Adipocyte (in vitro differentiated cells): ENCODE data around the gene TMEM86A.

Source experiments
- DNase-seq: peaks from one replicate; pipeline ENCODE4 v3.0.0-alpha.2; 2015; ENCODE audit warnings: low read depth
- H3K27me3 ChIP-seq: replicated peaks from 2 replicates; pipeline ENCODE4 v1.7.0; 2013; ENCODE audit warnings: mild to moderate bottlenecking, low read length, moderate library complexity; ENCODE audit not compliant: control insufficient read depth, insufficient read depth
- H3K36me3 ChIP-seq: 2 replicates; pipeline ENCODE4 v1.7.0; 2013; ENCODE audit warnings: low read length, mild to moderate bottlenecking, moderate library complexity; ENCODE audit not compliant: control insufficient read depth, insufficient read depth, severe bottlenecking
- H3K4me1 ChIP-seq: 2 replicates; pipeline ENCODE4 v1.7.0; 2013; ENCODE audit warnings: mild to moderate bottlenecking, low read length, moderate library complexity; ENCODE audit not compliant: control insufficient read depth, insufficient read depth
- H3K4me3 ChIP-seq: 2 replicates; pipeline ENCODE4 v1.7.0; 2013; ENCODE audit warnings: mild to moderate bottlenecking, low read length, moderate library complexity
- H3K9ac ChIP-seq: 2 replicates; pipeline ENCODE4 v1.7.0; 2013; ENCODE audit warnings: mild to moderate bottlenecking, low read length, moderate library complexity
- H3K9me3 ChIP-seq: 2 replicates; pipeline ENCODE4 v1.7.0; 2013; ENCODE audit warnings: mild to moderate bottlenecking, low read length, moderate library complexity; ENCODE audit not compliant: control insufficient read depth

The TMEM86A gene

GRCh38 chr11:18743900-18744514, 45.4 kb downstream of the TMEM86A start:
- Histone ChIP-seq H3K9me3 (no peaks in the 10 kb centered on the region), H3K9ac (no peak overlapping the region), H3K4me1 (no peaks in the 10 kb centered on the region), H3K27me3 (peaks cover 17% of the 10 kb centered on the region), H3K4me3 (no peak overlapping the region), H3K36me3 (no peaks in the 10 kb centered on the region)
- DNase-seq, result no peak

DNA sequence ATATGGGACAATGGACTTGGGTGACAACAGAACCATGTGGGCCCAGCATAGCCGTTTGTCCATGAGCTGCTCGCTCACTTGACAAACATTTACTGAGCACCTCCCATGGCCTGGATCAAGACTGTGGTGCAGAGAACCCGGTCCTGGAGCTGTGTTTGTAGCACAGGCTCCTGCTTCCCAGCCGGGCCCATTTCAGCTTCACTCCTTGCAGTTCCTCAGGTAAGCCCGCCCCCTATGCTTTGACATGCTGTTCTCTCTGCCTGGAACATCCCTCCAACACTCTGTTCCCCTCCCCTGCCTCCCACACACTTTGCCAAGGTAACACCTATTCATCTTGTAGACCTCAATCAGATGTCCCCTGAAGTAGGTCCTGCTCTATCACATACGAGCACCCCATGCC, 46.7 kb downstream of the TMEM86A start:
- H3K9me3 ChIP-seq, result no peaks in the 10 kb centered on the region
- no peak for DNase-seq
- H3K4me1 ChIP-seq, result peaks cover 7% of the 10 kb centered on the region
- no peak overlapping the region for H3K9ac ChIP-seq
- no peak overlapping the region for H3K4me3 ChIP-seq
- no peaks in the 10 kb centered on the region for H3K36me3 ChIP-seq
- H3K27me3 ChIP-seq, result peaks cover 17% of the 10 kb centered on the region

DNA sequence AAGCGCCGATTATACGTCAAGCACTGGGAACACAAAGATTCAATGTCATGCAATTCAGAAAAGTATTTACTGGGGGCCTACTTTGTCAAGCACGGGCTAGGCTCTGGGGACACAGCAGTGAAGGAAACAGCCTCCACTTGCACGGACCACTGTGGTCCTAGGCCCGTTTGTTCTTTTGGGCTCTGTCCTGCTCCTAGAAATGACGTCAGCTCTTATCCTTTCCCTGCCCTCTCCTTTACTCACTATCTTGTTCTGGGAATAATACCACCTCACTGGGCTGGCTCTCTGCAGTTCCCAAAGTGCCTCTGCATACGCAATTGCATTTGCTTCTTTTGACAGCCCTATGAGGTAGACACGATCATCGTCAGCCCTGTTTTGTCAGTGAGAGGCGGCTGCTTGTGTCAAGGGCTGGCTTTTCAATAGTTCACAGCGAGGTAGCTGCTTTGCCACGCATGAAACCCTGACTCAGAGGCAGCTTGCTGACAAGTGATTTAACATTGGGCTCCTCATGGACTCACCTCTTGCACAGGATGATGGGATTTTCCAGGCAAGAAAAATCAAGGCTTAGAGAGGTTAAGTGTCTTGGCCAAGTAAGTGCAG, 50.3 kb downstream of the TMEM86A start:
- no peak for DNase-seq
- H3K4me3 ChIP-seq, result no peak overlapping the region
- H3K4me1 ChIP-seq, result peaks cover 7% of the 10 kb centered on the region
- H3K9ac ChIP-seq, result no peak overlapping the region
- peaks cover 5% of the 10 kb centered on the region for H3K27me3 ChIP-seq
- H3K9me3 ChIP-seq, result no peaks in the 10 kb centered on the region
- no peaks in the 10 kb centered on the region for H3K36me3 ChIP-seq

DNA sequence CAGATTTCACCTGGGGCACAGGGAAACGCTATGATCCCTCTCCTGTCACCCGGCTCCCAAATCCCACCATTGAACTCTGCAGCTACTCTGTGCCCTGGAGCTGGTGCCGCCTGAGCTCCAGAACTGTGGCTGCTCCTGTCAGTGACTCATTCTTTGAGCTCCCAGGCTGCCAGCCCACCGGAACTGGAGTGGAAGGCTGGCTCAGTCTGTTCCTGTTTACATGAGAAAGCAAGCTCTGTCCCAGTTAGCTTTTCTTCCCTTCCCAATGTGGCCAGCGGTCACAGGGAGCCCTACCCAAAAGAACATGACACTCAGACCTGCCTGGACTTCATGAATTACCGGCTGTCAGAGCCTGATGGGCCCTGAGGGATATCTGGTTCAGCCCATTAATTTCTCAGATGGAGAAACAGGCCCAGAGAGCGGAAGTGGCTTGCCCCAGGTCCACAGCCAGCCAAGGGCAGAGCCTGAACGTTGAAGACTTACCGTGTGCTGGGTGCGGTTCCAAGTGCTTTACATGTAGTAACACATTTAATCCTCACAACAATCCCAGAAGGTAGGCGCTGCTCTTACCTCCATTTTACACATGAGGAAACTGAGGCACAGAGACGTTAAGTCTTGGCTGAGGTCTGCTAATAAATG, 51.2 kb downstream of the TMEM86A start:
- peak; percentile 71 for DNase-seq
- Histone ChIP-seq H3K36me3 (no peaks in the 10 kb centered on the region), H3K9me3 (no peaks in the 10 kb centered on the region), H3K4me1 (peaks cover 7% of the 10 kb centered on the region), H3K27me3 (peaks cover under 1% of the 10 kb centered on the region), H3K4me3 (no peak overlapping the region), H3K9ac (no peak overlapping the region)

DNA sequence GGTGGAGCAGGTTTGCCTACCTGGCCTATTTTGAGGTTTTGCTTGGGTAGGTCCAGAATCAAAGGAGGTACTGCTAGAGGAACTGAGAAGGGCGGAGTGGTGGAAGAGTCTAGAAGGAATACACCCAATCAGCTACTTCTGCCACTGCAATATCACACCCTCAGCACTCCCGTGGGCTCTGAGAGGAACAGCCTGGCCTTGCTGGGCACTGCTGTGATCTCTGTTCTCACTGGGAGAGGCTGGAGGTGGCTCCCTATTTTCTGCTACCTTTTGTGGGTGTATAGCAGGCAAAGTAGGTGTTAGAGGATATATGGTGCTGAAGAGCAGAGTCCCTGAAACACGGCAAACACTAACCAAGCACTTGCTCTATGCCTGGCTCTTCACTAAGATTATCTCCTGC, 52.4 kb downstream of the TMEM86A start:
- Histone ChIP-seq H3K9ac (no peak overlapping the region), H3K9me3 (no peaks in the 10 kb centered on the region), H3K4me1 (peaks cover 7% of the 10 kb centered on the region), H3K27me3 (no peaks in the 10 kb centered on the region), H3K4me3 (no peak overlapping the region), H3K36me3 (no peaks in the 10 kb centered on the region)
- DNase-seq, result no peak

DNA sequence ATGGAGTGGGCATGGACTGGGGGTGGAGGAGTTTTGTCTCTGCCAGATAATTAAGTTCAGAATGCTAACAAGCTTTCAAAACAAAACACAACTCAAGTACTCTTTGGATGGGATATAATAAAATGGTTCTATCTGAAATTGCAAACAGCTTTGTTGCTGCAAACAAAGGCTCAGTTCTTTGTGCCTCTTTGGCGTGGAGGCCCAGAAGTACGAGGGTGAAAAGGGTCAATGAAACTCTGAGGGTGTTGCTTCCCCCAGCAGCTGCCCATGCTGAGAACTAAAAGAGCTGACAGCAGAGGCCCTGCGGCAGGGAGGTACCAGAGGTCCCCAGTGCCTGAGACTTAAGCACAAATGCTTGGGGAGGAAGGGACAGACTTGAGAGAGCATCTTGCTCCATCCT, 53.9 kb downstream of the TMEM86A start:
- no peaks in the 10 kb centered on the region for H3K36me3 ChIP-seq
- no peaks in the 10 kb centered on the region for H3K27me3 ChIP-seq
- no peaks in the 10 kb centered on the region for H3K9me3 ChIP-seq
- DNase-seq, result no peak
- peaks cover 7% of the 10 kb centered on the region for H3K4me1 ChIP-seq
- no peak overlapping the region for H3K4me3 ChIP-seq
- no peak overlapping the region for H3K9ac ChIP-seq

DNA sequence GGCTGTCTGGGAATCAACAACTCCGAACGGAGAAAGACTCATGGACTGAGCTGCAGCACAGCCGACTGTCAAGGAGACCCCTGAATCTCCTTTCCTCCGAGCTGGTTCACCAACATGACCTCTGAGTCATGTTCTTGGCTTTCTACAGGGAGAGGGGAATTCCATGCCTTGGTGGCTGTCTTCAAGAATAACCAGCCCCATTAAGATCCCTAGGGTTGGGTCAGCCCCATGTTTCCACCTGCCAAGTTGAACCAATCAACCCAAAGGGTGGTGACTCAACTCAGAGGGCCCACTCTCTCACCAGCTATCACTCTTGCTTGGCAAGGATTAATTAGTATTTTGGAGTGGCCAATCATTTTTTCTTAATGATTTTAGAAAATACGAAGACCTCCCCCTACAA, 55.7 kb downstream of the TMEM86A start:
- Histone ChIP-seq H3K4me1 (peaks cover 7% of the 10 kb centered on the region), H3K36me3 (no peaks in the 10 kb centered on the region), H3K27me3 (no peaks in the 10 kb centered on the region), H3K9me3 (no peaks in the 10 kb centered on the region), H3K4me3 (no peak overlapping the region), H3K9ac (no peak overlapping the region)
- no peak for DNase-seq
